Stimulated activated CD4-positive, alpha-beta T cell treated with anti-CD3 and anti-CD28 coated beads, Interleukin-15, amount 100 ng/mL, for 1 hour (primary cell): ENCODE results near the gene SCAF11.

Source experiments
- DNase-seq, 2 donors: peaks; one replicate each; pipeline ENCODE4 v3.0.0-alpha.2; 2020; ENCODE audit warnings: low read depth in 1 of 2, low spot score in 1 of 2

The SCAF11 gene

DNA sequence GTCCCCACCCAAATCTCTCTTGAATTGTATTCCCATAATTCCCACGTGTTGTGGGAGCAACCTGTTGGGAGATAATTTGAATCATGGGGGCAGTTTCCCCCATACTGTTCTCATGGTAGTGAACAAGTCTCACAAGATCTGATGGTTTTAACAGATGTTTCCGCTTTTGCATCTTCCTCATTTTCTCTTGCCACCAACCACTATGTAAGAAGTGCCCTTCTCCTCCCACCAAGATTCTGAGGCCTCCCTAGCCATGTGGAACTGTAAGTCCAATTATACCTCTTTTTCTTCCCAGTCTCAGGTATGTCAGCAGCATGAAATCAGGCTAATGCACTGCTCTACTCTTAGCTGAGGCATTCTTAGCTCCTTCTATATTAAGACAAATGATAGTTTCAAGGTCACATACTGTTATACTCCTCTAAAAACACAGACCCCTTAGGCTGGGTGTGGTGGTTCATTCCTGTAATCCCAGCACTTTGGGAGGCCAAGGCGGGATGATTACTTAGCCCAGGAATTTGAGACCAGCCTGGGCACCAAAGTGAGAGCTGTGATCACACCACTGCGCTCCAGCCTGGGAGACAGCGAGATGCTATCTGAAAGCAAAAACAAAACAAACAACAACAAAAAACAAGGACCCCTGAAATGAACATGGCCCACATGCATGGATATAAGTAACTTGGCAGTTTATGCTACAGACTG is 3.6 kb downstream of the SCAF11 start:
- DNase-seq, result no peak

DNA sequence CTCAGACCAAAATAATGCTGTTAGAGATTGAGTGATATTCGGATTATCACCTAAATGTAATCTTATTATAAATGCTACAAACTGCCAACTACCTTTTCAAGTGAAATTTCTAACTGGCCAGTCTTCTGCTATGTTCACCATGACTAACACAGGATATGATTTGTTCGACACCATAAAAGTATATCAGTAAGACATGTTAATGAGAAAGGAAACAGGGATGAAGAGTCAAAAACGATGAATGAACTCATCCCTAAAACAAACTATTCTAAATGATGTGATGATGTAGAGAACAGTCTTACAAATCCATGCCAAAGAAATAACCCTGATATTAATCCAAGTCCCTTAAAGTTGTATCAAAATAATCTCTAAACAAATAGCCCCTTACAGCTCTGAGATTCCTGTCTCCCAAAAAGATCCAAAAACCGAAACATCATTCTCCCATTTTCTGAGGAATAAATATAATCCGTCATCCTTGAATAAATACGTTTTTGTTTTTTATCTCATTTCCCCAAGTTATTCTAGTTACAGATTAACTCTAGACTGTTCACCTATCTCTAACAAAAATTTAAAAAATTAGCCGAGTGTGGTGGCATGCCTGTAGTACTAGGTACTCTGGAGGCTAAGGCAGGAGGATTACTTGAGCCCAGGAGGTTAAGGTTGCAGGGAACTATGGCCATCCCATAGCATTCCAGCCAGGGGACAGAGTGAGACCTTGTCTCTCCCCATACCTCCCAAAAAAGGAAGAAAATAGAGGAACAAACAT is 9.1 kb downstream of the SCAF11 start:
- no peak for DNase-seq

DNA sequence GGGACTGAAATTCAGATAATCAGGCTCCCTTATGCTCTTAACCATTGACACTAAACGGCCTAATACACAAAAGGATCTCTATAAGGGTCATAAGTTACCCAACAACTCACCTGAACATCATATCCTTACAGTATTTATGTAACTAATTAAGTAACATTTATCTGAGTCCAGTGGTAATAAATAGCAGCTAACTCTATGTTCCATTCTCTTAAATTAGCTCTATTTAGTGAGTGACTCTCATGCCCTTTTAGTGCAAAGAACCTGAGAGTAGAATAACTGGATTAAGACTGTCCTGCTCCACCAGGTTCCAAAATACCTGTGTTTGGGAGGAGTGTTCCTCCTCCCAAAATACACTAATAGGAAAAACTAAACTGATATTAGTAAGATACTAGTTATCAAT is 9.8 kb downstream of the SCAF11 start:
- DNase-seq, result no peak

DNA sequence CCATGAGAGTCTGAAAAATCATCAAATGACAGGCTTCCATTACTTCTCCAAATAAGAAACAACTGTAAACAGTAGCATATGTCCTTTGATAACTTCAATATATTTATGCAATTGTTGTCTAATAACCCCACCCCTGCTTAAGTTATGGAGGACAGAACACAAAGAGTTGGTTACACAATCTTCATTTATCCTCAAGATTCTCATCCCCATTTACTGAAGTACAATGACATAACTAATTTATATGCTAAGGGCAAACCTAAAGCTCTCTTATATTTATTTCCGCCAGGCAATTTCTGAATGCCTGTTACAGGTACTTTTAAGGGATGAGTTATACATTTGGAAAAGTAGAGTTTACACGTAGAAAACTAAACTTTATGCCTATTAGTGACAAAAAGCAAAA is 12.3 kb downstream of the SCAF11 start:
- DNase-seq, result no peak

DNA sequence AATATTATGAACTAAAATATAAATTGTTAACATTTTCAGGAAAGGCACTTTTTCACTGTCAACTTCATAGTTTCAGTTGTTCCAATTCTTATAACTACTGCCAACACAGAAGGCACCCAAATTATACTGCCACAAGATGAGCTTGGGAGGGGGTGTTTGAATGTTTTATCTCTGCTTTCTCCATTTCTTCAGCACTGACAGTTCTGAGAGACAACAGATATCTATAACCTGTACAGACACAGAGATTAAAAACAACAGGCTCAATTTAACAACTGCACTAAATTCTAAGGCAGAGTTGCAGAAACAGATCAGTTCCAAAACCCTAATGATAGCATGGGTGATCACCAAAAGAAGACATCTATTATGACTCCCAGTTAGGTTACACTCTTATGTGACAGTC is 12.8 kb downstream of the SCAF11 start:
- no peak for DNase-seq

DNA sequence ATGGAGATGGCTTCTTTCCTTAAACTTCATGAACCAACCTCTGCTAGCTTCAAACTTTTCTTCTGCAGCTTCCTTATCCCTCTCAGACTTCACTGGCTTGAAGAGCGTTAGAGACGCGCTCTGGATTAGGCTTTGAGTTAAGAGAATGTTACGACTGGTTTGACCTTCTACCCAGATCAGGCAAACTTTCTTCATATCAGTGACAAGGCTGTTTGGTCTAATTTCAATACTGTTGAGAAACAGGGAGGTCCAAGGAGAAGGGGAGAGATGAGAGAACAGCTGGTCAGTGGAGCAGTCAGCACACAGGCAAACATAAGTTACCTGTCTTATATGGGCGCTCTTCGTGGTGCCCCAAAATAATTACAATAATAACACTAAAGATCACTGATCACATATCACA is 14.9 kb downstream of the SCAF11 start:
- no peak for DNase-seq

DNA sequence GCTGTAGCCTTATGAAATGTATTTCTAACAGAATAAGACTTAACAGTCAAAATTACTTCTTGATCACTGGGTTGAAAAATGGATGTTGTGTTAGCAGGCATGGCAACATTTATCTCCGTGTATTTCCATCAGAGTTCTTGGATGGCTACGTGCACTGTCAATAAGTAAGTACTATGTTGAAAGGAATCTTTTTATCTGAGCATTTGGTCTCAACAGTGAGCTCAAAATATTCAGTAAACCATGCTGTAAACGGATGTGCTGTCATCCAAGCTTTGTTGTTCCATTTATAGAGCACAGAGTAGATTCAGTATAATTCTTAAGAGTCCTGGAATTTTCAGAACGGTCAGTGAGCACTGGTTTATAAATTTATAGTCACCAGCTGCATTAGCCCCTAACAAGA is 15.5 kb downstream of the SCAF11 start:
- no peak for DNase-seq

DNA sequence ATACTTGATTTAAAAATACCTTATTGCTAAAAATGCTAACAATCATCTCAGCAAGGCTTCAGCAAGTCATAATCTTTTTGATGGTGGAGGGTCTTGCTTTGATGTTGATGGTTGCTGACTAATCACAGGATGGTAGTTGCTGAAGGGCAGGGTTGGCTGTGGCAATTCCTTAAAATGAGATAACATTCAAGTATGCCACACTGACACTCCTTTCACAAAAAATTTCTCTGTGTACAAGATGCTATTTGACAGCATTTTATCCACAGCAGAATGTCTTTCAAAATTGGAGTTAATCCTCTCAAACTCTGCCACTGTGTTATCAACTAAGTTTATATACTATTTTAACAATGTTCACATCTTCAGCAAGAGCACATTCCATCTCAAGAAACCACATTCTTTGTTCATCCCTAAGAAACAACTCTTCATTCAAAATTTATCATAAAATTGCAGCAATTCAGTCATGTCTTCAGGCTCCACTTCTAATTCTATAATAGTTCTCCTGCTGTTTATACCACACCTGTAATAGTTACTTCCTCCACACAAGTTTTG is 16.1 kb downstream of the SCAF11 start:
- DNase-seq, result no peak

DNA sequence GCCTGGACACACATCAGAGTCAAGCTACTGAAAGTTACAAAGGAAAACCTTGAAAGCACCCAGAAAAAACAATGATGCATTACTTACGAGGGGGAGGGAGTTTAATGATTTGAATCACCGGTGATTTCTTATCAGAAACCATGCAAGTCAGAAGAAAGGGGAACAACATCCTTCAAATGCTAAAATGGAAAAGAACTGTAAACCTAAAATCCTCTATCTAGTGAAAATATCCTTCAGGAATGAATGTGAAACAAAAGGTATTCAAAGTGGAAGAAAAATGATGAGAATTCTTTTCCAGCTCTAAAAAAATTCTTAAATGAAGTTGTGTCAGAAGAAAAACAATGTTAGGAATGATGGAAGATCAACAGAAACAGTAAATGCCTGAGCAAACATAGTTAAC is 16.8 kb downstream of the SCAF11 start:
- DNase-seq, result no peak

DNA sequence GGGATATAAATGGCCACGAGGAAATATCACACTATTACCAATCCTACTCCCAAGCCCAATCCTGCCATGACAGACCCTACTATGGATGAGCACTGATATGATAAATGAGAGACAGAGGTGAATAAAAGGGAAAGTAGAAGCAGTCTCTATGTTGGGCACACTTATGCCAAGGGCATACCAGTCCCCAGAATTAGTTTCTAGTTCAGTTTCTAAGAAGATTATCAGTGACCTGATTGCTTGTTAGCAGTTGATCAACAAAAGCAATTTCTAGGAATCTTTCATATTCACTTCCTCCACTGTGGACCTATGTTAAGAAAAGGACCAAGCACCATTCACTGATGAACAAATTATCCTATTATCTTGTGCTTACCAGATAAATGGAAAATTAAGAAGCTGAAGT is 20.0 kb downstream of the SCAF11 start:
- DNase-seq, result no peak

DNA sequence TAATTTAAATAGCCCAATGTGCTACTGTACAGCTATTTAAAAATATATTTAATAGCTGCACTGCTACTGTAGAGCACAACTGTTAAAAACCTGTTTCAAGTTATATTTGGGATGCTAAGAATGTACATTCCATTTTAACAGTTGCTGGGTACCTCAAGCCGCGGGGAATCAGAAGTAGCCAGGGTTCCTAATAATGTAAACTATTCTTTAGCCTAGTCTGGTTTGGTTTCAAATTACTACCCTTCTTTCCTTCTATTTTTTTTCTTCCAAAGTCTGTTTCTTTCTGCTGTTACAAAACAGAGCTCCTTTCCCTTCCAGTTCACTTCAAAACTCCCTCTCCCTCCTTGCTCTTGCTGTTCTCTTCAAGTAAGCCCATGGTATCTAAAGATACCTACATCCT is 21.3 kb downstream of the SCAF11 start:
- no peak for DNase-seq

DNA sequence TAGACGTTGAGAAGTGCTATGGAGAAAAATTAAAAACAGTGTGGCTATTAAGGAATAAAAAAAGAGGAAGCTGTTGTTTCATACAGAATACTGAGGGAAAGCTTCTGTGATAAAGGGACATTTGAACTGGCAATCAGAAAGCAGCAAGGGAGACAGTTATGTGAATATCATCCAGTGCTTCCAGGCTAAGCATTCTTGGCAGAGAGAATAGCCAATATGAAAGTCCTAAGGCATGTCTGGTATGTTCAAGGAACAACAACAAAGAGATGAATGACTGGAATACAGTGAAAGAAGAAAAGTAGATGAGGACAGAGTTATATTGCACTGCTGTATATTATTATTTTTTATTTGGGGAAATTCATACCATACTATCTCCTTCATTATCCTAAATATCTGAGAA is 23.9 kb downstream of the SCAF11 start:
- DNase-seq, result no peak

DNA sequence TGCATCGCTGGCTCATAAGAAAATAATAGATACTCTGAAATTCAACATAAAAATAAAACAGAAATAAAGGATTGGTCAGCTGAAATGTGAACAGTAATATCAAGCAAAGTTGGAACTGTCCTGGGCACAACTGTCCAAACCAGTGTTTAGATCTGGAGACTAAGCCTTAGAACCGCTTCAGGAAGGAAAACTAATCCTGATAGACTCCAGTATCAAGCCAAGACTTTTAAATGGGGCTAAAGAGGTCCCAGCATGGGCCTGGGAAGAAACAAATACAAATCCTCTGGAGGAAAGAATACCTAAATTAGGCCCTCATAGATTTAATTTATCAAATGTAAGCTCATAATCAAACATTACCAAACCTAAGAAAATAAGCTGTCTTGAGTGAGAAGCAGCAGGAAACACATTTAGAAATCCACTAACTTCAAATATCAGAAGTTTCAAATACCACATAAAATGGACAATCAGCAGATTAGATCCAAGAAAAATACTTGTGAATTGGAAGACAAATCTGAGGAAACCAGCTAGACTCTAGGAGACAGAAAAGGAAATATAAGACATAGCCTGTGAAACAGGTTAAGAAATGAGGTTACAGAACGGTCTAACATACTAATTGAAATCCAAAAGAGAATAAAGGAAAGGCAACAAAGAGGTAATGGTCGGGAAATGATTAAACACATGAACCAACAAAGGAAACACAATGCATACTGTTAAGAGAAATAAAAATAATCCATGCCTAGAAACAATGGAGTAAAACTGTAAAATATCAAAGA is 27.6 kb downstream of the SCAF11 start:
- no peak for DNase-seq

DNA sequence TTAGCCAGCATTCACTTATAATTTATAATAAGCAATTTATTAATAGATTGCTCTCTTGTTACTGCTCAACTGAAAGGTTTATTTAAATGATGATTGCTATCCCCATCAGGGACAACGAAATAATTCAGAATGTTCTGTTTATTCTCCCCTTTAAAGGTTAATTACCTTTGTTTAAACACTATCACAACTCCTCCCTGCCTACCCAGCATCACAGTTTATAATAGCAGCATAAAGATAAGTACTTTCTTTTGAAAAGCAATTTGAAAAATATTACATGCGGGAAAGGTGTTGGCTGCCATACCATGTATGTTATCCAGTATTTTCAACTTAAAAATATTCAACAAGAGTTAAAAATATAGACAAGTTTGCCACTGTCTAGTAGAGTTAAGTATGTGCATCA is 30.6 kb downstream of the SCAF11 start:
- no peak for DNase-seq

DNA sequence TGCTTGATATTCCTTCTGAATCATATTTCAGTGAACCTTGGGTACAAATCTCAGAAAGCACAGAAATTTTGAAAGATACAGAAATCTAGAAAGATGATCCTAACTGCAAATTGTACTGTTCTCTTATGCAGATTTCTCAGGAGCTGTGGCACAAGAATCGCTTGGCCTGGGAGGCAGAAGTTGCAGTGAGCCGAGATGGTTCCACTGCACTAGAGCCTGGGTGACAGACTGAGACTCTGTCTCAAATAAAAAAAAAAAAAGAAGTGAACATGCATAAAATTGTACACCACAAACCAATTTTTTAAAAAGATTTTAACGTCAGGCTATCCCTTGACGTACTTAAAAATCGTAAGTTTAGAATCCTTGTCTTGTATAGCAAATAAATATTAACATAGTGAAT is 31.3 kb downstream of the SCAF11 start:
- no peak for DNase-seq

DNA sequence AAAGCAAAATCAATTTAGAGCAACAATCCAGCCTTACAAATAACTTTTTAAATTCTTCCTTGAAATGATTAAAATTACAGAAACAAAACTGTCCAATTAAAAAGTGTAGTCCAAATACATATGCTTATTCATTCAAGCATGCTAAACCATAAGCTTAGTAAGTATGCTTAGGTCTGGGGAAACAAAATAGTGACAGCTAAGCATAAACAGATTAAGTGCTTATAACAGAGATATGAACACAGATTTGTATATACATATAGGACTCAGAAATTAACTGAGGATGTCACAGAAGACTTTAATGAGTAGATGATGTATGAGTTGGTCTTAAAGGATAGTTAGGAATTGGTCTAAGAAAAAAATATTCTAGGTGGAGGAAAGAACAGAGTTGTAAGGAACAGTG is 41.8 kb downstream of the SCAF11 start:
- DNase-seq, result no peak

DNA sequence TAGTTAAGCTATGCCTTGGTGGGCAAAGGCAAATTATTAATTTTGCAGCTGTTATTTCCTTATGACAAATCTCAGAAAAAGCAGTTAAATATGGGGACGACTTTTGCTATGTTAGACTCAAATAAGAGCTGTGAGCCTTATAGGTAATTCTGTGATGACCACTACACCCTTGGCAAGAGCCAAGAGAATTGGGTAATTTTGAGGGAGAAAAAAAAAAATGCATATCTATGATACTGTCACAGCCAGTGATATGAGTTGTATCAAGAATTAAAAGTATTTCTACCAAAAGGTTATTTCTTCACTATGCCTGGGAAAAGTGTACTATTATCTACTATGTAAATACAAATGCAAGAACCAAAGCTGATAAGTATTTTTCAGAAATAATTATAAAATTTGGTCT is 43.9 kb downstream of the SCAF11 start:
- DNase-seq, result no peak

DNA sequence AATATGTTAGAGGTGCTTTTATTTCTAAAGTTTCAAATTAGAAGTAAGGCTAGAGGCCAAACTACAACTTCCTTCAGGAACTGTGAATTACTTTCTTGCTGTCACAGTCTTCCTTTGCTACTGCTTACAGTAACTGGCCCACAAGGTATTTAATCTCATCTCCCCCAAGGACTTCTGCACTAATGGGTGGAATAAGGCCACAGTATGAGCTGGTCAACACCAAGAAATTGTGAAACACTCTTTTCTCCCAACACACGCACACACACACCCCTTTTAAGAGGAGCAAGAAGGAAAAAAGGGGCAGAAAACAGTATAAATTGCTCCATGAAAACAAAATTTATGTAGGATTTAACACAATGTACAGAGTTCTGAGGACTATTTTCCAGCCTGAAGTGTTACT is 45.6 kb downstream of the SCAF11 start:
- no peak for DNase-seq

DNA sequence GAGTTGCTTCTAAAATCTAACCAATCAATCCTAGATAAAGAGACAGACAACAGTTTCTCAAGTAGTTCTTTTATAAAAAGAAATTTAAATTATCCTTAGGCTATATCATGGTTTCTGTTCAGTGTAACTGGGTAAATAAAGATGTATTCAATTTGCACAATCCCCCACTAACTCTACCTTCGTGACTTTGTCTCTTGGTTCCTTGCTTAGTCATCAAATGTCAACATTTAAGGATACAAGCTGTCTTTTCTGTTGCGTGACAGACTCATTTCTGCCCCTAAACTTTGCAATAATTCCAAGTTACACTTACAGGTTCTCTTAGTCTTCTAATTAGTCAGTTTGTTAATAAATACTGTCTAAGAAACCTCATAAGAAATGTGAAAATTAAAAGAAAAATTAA is 50.6 kb downstream of the SCAF11 start:
- no peak for DNase-seq

DNA sequence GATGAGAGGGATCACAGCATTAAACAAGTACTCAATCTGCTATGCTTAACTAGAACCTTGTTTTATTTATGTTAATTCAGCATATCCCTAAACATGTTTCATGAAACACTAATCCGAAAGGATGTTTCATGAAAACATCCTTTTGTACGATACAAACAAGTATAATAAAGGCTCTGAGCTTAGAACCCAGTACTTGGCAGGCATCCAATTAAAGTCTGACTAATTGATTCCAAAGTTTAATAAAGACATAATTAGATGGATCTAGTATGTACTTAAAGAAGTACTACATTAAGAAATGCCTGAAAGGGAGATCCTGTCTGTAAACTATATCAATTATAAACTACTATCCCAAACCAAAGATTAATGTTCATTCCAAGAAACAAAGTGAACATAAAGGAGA is 51.8 kb downstream of the SCAF11 start:
- DNase-seq, result no peak

DNA sequence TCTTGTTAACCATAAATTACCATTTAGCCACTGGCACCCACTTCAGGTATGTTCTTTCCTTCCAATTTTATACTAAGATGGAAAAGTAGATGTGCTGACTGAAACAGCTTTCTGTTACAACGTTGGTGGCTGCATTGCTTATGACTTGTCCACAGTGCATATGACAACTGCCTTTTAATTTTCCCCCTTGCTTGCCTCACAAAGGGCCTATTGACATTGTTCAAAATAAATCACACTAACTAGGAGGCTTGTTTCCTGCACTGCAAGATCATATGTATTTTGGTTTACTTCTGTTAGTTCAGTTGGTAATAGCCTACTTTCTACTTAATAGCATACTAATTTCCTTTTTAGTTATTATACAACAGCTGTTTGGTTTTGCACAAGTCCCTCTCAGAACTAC is 55.4 kb downstream of the SCAF11 start:
- no peak for DNase-seq

DNA sequence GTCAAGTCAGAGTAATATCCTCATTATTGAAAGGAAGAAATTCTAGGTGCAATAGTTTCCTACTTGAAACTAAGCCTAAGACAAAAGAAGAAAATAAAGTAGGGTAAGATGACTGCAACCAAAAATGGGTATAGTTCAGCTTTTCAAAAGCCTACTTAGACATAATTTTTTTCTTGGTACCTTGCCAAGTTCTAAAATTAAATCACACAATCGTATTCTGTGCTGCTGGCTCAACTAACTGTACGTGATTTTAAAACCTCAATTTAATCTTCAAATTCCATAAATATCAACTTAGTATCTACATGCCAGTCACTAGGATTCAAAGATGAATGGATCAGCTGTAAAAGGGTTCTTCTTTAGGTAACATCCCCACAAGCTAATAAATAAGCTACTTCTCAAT is 56.9 kb downstream of the SCAF11 start:
- no peak for DNase-seq
